A673 (cell line): ENCODE measurements around the gene SCN1B. TPM values are rescaled to one million over a fixed set of nuclear protein-coding genes. Genes with fewer than 3 reads are reported as not detected.

Experiments
- BruUV-seq: library from RNA; stranded (reverse); fragments of 400-500 nt; replicated peaks from 2 replicates; lab custom pipeline; 2021; lab: Mats Ljungman, UMichigan
- CTCF ChIA-PET: fragments of 300-600 bp; sonication (Branson Sonifier 250); formaldehyde crosslinking; loops from one replicate; lab custom pipeline; 2022; ENCODE audit warnings: antibody characterized with exemption; lab: Charles Lee
- POLR2A ChIA-PET: fragments of 300-600 bp; sonication (Branson Sonifier 250); formaldehyde crosslinking; loops from one replicate; lab custom pipeline; 2022; ENCODE audit warnings: antibody characterized with exemption; ENCODE audit not compliant: low non-redundant PET; lab: Charles Lee
- DNase-seq: peaks from one replicate; pipeline ENCODE4 v3.0.0-alpha.2; 2015; ENCODE audit warnings: low spot score
- H3K27ac ChIP-seq: fragments of 200-600 bp; sonication (generic); 2 replicates; pipeline ENCODE4 v1.5.1; 2016; ENCODE audit warnings: mixed run types, low read depth, mild to moderate bottlenecking, mixed read lengths, antibody characterized with exemption, low read length; ENCODE audit not compliant: poor library complexity, severe bottlenecking
- H3K27me3 ChIP-seq: fragments of 200-600 bp; sonication (generic); replicated peaks from 2 replicates; pipeline ENCODE4 v1.6.1; 2017; ENCODE audit warnings: mixed run types, low read depth, mild to moderate bottlenecking, mixed read lengths, antibody characterized with exemption, low read length; ENCODE audit not compliant: insufficient read depth, poor library complexity
- H3K36me3 ChIP-seq: fragments of 200-600 bp; sonication (generic); 2 replicates; pipeline ENCODE4 v1.6.1; 2016; ENCODE audit warnings: mixed run types, mild to moderate bottlenecking, mixed read lengths, antibody characterized with exemption, low read length; ENCODE audit not compliant: insufficient read depth, poor library complexity, severe bottlenecking
- H3K4me1 ChIP-seq: fragments of 200-600 bp; sonication (generic); 2 replicates; pipeline ENCODE4 v1.6.1; 2017; ENCODE audit warnings: mixed run types, mild to moderate bottlenecking, mixed read lengths, antibody characterized with exemption, low read length; ENCODE audit not compliant: insufficient read depth, poor library complexity, severe bottlenecking
- H3K4me3 ChIP-seq: fragments of 200-600 bp; sonication (generic); 2 replicates; pipeline ENCODE4 v1.5.1; 2016; ENCODE audit warnings: low read depth, mixed run types, mild to moderate bottlenecking, mixed read lengths, low read length; ENCODE audit not compliant: poor library complexity, severe bottlenecking
- H3K9me3 ChIP-seq: fragments of 200-600 bp; sonication (generic); 2 replicates; pipeline ENCODE4 v1.6.1; 2016; ENCODE audit warnings: mixed run types, low read depth, mild to moderate bottlenecking, mixed read lengths, antibody characterized with exemption, low read length; ENCODE audit not compliant: poor library complexity, severe bottlenecking
- CTCF ChIP-seq: fragments of 300-800, 200-600 bp; sonication (generic); conservative IDR thresholded peaks from 2 replicates; pipeline ENCODE4 v1.5.1; 2017; ENCODE audit warnings: low read depth, mild to moderate bottlenecking, antibody characterized with exemption, low read length, moderate library complexity, mixed read lengths
- EZH2 ChIP-seq: fragments of 200-600 bp; sonication (generic); IDR thresholded peaks from 2 replicates; pipeline ENCODE4 v1.6.1; 2017; ENCODE audit warnings: borderline replicate concordance, low read depth, mild to moderate bottlenecking, mixed read lengths, antibody characterized with exemption, low read length; ENCODE audit not compliant: poor library complexity, severe bottlenecking
- intact Hi-C: fragments of 100-400 bp; cut with micrococcal nuclease; formaldehyde crosslinking; loops from one replicate; pipeline ENCODE4 v1.10.0; 2022; ENCODE audit not compliant: unreplicated experiment
- total RNA-seq: library from RNA; stranded (reverse); gene quantifications from 2 replicates; pipeline ENCODE4 v1.2.3, GENCODE V29; 2021

Gene SCN1B
- total RNA-seq, 1 experiment from 2014 or later = 2.3 TPM

DNA sequence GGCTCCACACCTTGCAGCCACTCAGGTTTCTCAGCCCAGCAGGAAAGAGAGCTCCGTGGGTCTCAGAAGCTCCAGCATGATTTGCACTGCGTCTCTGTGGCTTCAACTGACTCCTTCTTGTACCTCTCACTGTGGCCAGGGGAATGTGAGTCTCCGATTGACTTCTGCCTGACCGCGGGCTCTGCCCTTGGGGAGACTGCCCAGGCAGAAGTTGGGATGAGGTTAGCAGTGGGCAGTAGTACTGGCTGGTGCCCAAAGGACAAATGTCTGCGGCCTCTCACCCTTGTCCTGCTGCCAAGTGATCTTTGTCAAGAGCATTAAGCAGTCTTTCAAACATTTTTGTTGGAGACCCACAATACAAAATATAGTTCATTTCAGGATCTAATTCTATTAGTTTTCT, 50.9 kb downstream of the SCN1B start:
- ChIA-PET CTCF (no interaction called here), POLR2A (no interaction called here)
- no peaks in the 10 kb centered on the region for H3K4me1 ChIP-seq
- H3K27ac ChIP-seq = no peak overlapping the region
- no peak for DNase-seq
- no peak overlapping the region for H3K4me3 ChIP-seq
- H3K9me3 ChIP-seq = no peaks in the 10 kb centered on the region
- no peaks in the 10 kb centered on the region for H3K36me3 ChIP-seq
- no TSS peak for BruUV-seq
- H3K27me3 ChIP-seq = no peaks in the 10 kb centered on the region
- intact Hi-C loops = no loop called here
- TF ChIP-seq CTCF = no peak
- TF ChIP-seq EZH2 = no peak

DNA sequence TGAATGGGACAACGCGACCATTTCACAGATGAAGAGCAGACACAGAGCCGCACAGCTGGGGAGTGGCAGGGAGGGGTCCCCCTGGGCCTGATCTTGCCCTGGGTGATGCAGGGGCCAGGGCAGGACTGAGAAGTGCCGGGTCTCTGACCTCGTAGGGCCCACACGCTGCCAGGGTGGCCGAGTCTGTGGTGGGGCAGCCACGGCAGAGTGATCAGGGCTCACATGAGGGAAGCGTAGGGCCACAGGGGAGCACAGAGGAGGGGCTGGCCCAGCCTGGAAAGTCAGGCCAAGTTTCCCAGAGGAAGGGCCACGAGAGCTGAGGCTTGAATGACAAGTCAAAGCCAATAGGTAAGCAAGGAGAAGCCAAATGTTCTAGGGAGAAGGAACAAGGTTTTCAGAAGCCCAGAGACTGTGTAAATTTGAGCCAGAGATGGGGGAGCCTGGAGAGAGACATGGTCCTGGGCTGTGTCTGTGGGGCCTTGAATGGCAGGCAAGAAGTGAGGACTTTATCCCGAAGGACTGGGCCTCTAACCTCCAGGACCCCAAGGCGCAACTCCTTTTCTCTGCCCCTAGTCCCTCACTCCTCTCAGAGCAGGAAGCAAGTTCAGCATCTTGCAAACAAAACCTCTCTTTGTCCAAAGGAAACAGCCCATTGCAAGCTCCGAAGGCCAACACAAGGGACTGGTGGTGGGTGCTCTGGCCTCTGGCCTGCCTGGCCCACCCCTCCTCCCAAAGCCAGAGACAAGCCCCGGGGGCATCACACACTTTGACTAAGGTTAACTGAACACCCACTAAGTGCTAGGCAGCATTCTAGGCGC, 53.6 kb downstream of the SCN1B start:
- no peak for DNase-seq
- no peaks in the 10 kb centered on the region for H3K4me1 ChIP-seq
- H3K27me3 ChIP-seq = no peaks in the 10 kb centered on the region
- intact Hi-C loops = no loop called here
- H3K27ac ChIP-seq = no peak overlapping the region
- no peak overlapping the region for H3K4me3 ChIP-seq
- CTCF ChIA-PET = no interaction called here
- H3K36me3 ChIP-seq = no peaks in the 10 kb centered on the region
- POLR2A ChIA-PET = no interaction called here
- no TSS peak for BruUV-seq
- TF ChIP-seq CTCF = no peak
- no peak for TF ChIP-seq EZH2
- H3K9me3 ChIP-seq = no peaks in the 10 kb centered on the region

GRCh38 chr19:35084509-35084762, 54.2 kb downstream of the SCN1B start:
- no TSS peak for BruUV-seq
- ChIA-PET POLR2A (no interaction called here), CTCF (no interaction called here)
- Histone ChIP-seq H3K9me3 (no peaks in the 10 kb centered on the region), H3K36me3 (no peaks in the 10 kb centered on the region), H3K4me3 (no peak overlapping the region), H3K27me3 (no peaks in the 10 kb centered on the region), H3K27ac (no peak overlapping the region), H3K4me1 (no peaks in the 10 kb centered on the region)
- TF ChIP-seq EZH2 (no peak), CTCF (no peak)
- intact Hi-C loops = no loop called here
- no peak for DNase-seq
